ENCODE data around the gene ALPI.
"Not testable (repeated sequence)": the region's sequence is repeated elsewhere in the genome, so short reads cannot be mapped to it uniquely, and the experiment has no call there.

Gene ALPI

GRCh38 chr2:232420463-232421188 is 35.3 kb upstream of the ALPI start:
- no peak for DNase-seq (ENCODE audit: low read depth in 2 of 3, low spot score in 1 of 3)

DNA sequence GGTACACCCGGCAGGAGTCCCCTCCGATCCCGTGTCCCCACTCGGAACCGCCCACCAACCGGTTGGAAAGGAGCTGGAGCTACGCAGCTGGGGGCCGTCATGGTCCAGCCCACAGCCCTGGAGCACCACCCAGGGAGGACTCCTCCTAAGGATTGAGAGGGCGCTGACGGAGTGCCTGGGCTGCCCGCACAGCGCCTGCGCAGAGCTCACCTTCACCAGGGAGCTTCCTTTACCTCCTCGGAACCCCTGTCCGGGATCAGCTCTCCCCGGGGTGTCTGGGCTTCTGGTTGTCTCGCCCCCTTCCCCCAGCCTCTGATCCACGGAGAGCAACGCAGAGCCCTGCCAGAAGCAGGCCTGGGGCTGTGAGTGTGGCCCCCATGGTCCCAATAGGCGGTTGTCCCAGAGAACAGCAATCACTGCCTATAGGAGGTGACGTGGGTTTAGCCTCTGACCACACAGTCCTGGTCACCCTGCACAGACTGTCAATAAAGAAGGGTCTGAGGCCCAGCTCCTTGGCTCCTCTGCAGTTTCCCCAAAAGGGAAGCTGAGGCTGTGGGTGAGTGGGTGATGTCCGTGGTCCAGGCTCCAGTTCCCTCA is 34.7 kb upstream of the ALPI start:
- no peak for DNase-seq (ENCODE audit: low read depth in 2 of 3, low spot score in 1 of 3)

GRCh38 chr2:232422051-232422450 is 33.9 kb upstream of the ALPI start:
- DNase-seq (ENCODE audit: low read depth in 2 of 3, low spot score in 1 of 3): no peak

DNA sequence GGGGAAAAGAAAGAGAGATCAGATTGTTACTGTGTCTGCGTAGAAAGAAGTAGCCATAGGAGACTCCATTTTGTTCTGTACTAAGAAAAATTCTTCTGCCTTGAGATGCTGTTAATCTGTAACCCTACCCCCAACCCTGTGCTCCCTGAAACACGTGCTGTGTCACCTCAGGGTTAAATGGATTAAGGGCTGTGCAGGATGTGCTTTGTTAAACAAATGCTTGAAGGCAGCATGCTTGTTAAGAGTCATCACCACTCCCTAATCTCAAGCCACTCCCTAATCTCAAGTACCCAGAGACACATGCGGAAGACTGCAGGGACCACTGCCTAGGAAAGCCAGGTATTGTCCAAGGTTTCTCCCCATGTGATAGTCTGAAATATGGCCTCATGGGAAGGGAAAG is 33.0 kb upstream of the ALPI start:
- not testable (repeated sequence) for DNase-seq (ENCODE audit: low read depth in 2 of 3, low spot score in 1 of 3)

DNA sequence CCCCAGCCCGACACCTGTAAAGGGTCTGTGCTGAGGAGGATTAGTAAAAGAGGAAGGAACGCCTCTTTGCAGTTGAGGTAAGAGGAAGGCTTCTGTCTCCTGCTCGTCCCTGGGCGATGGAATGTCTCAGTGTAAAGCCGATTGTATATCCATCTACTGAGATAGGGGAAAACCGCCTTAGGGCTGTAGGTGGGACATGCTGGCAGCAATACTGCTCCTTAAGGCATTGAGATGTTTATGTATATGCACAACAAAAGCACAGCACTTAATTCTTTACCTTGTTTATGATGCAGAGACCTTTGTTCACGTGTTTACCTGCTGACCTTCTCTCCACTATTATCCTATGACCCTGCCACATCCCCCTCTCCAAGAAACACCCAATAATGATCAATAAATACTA is 32.5 kb upstream of the ALPI start:
- not testable (repeated sequence) for DNase-seq (ENCODE audit: low read depth in 2 of 3, low spot score in 1 of 3)

DNA sequence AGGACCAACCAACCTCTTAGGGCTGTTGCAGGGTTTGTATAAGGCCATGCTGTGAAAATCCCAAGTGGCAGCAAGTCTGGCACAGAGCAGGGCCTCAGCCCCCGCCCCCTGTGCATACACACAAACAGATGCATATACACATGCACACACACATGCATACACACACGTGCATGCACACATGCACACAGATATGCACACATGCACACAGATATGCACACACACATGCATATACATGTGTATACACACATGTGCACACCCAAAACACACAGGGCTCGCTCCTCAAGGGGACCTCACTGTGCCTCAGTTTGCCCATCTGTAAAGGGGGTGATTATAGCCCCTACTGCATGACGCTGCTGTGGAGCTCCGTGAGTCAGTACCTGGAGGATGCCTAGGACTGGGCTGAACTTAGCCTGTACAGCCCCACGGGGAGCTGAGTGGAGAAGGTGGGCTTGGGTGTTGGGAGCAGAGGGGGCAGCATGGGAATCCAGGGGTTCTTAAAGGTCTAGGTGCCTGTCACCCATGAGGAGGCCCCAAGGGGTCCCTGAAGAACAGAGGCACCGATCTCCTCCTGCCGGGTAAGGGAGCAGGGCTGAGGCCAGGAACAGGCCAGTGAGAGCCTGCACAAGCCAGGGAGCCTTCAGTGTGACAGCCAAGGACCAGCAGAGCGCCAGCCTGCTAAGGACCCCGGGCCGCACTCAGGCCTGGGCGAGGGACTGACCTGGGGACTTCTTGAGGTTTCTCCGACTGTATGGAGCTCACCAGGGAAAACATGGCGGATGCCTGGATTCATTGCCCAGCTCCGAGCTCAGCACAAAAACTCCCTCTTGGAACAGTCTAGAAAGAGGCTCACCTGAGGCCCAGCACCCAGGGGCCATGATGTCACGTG is 24.0 kb upstream of the ALPI start:
- DNase-seq (ENCODE audit: low read depth in 2 of 3, low spot score in 1 of 3): no peak

GRCh38 chr2:232432598-232433184 is 23.3 kb upstream of the ALPI start:
- DNase-seq (ENCODE audit: low read depth in 2 of 3, low spot score in 1 of 3): no peak

- not testable (repeated sequence) for DNase-seq (ENCODE audit: low read depth in 2 of 3, low spot score in 1 of 3)
These were observed 22.3 kb upstream of the ALPI start for GRCh38 chr2:232433622-232434021.

GRCh38 chr2:232434091-232434490 is 21.9 kb upstream of the ALPI start:
- no peak for DNase-seq (ENCODE audit: low read depth in 2 of 3, low spot score in 1 of 3)

DNA sequence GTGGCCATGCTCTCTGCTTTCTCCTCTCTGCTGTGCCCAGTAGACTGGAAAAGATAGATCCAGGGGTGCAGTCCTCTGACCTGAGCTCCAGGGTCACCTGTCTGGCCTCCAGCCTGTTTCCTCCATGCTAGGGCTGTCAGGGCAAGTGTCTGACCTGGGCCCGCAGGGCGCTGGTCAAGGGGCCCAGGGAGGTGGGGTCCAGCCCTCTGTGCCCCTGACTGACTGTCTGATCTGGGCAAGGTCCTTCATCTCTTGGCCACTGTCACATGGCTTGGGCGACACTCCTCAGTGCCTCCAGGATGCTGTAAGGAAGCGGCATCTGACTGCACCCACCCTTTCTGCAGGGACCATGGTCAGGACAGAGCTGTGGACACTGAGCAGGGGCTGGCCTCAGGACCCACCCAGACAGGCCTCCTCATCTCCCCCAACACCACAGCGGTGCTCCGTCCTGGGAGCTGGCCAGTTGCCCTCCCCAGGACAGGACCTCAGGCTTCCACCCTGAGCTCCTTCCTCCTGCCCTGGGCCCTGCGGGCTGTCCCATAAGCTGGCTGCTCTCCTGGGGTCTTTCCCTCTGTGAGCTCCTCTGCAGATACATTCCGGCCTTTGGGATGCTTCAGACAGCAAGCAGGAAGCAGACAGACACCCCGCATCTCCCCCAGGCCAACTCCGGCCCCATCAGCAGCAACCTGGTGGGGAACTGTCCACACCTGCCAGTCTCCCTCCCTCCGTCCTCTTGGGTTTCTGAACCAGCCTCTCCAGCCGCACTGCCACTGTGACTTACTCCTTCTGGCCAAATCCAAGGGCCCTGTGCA is 21.2 kb upstream of the ALPI start:
- DNase-seq (ENCODE audit: low read depth in 2 of 3, low spot score in 1 of 3): no peak

- DNase-seq (ENCODE audit: low read depth in 2 of 3, low spot score in 1 of 3): no peak
These were observed 20.6 kb upstream of the ALPI start for GRCh38 chr2:232435375-232435648.

- DNase-seq (ENCODE audit: low read depth in 2 of 3, low spot score in 1 of 3): no peak
These were observed 20.1 kb upstream of the ALPI start for GRCh38 chr2:232435805-232436204.

DNA sequence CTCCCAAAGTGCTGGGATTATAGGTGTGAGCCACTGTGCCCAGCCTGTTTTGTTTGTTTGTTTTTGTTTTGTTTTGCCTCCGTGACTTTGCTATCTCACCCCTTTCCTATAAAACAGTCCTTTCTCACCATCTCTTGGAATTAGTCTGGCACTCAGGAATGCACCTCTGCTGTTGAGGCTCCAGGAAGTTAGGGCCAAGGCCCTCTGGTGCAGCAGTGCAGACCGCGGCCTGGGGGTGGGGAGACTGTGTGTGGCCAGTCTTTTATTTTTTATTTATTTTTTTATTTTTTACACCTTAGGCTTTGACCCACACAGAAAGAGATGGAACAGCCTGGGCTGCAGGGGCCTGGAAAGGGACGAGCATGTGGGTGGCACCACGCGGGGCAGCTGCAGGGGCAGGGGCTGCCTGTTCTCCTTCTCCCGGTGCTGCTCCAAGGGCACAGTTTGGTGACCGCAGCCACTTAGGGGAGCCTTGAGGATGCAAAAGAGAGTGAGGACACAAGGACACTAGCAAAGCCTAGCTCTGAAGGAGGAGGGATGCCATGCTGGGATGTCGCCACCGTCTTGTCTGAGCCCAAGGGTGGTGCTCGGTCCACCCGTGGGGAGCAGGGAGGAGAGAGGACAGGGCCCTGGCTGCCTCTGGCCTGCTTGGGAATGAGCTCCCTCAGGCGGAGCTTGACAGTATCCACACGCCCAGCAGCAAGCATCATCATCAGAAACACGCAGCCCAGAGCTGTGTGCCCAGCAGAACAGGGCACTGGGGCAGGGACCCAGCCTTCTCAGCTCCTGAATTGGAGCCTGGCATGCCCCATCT is 19.4 kb upstream of the ALPI start:
- DNase-seq (ENCODE audit: low read depth in 2 of 3, low spot score in 1 of 3): no peak

DNA sequence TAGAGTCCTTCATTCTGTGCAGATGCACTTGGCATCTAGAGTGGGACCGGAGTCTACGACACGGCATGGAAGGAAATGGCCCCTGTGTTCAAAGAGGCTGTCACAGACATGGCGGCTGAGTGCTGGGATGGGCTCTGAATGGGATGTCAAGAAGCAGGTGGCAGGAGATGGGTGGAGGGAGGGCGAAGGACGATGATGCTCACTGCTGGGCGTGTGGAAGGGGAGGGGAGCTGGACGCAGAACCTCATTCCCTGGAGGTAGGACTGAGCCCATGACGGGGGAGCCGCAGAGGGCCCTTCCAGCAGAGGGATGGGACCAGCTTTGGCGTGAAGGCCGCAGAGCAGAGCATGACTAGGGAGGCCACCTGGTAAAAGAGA is 18.8 kb upstream of the ALPI start:
- DNase-seq (ENCODE audit: low read depth in 2 of 3, low spot score in 1 of 3): no peak

DNA sequence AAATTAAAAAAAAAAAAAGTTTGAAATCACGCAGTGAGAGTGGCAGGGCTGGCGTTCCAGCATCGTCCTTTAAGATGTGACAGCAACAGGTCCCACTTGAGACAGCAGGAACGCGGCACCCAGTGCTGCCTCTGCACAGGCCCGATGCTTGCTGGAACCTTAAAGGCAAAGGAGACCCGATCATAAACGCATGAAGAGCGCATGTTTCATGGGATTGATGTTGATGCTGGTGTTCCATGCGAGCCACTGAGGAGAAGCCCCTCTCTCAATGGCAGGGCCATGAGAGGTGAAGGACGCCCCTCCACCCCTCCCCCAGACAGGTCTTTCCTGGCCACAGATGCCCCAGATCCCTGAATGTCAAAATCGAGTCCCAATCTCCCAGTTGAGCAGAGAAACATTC is 17.9 kb upstream of the ALPI start:
- no peak for DNase-seq (ENCODE audit: low read depth in 2 of 3, low spot score in 1 of 3)

- DNase-seq (ENCODE audit: low read depth in 2 of 3, low spot score in 1 of 3): peak in 1 of 3 donors; percentile 27
These were observed 16.8 kb upstream of the ALPI start for GRCh38 chr2:232438951-232439757.

DNA sequence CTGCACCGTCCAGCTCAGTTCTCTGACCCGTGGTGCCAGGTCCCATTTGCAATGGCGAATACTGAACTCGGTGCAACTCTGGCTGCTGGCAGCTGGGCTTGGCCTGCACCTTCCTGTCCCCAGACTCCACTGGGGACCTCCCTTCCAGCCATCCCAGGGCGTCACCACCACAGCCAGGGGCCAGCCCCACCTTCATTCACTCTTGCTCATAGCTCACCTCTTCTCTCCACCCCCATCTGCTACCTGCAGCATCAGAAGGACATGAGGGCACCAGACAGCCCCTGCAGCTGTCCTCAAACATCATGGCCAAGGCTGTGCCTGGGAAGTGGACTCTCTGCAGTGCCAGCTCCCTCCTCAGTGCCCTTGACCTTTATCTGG is 16.2 kb upstream of the ALPI start:
- no peak for DNase-seq (ENCODE audit: low read depth in 2 of 3, low spot score in 1 of 3)

- peak; percentile 77 to 94 (median 81) for DNase-seq (ENCODE audit: low read depth in 2 of 3, low spot score in 1 of 3)
These were observed 15.5 kb upstream of the ALPI start for GRCh38 chr2:232440220-232441018.
